GM18909 (cell line): ENCODE data around the gene C10orf62.
"Not testable (repeated sequence)": the region's sequence is repeated elsewhere in the genome, so short reads cannot be mapped to it uniquely, and the experiment has no call there.

ENCODE experiments used
- ATAC-seq: cut with Tn5 transposase; IDR thresholded peaks from one replicate; pipeline ENCODE4 v1.9.1; 2021; ENCODE audit warnings: mild to moderate bottlenecking; ENCODE audit not compliant: unreplicated experiment, poor library complexity

C10orf62 gene

DNA sequence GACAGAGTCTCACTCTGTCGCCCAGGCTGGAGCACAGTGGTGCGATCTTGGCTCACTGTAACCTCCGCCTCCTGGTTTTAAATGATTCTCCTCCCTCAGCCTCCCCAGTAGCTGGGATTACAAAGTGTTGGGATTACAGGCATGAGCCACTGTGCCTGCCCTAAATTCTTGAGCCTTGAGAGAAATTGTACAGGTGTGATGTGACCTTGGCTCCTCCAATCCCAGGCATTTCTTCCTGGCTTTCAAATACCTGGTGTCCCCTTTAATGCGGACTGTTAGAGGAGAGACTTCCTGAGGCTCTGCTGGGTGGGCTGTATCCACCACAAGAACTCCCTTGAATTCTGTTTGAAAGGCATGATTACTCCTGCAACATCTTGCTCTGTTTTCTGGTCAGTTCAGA lies 28.8 kb downstream of the C10orf62 start:
- ATAC-seq, result no peak

DNA sequence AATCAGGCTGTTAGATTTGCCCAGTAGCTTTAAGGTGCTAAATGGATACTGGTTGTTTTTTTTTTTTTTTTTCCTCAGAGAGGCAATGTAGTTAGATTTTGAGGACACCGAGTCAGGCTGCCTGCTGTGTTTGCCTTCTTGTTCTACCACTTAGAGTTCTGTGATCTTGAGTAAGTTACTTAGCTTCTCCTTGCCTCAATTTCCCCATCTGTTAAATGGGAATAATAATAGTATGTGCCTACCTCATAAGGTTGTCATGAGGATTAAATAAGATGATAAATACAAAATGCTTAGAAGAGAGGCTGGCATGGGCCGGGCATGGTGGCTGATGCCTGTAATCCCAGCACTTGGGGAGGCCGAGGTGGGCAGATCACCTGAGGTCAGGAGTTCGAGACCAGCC lies 29.2 kb downstream of the C10orf62 start:
- no peak for ATAC-seq

GRCh38 chr10:97623277-97623676 lies 33.8 kb downstream of the C10orf62 start:
- no peak for ATAC-seq

DNA sequence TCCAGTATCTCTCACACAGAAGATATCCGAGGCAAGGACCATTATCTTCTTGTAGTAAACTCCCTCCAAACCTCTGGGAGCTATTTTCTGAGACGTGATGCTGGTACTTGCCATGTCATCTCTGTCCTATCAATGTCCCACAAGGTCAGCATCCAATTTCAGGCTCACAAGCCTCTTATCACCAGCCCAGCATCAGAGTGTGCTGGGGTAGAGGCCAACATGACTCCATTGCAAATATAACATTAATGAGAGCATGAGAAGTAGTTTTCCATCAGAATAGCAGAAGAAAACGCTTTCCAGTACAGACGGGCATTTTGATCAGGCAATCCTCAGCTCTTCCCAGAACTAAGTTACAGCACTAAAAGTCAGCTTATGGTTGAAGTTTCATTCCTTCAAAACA lies 38.2 kb downstream of the C10orf62 start:
- ATAC-seq, result no peak

GRCh38 chr10:97628228-97628627 lies 38.7 kb downstream of the C10orf62 start:
- no peak for ATAC-seq

GRCh38 chr10:97629289-97629688 lies 39.8 kb downstream of the C10orf62 start:
- ATAC-seq, result no peak

- ATAC-seq, result no peak
These were observed 41.6 kb downstream of the C10orf62 start for GRCh38 chr10:97631098-97631497.

DNA sequence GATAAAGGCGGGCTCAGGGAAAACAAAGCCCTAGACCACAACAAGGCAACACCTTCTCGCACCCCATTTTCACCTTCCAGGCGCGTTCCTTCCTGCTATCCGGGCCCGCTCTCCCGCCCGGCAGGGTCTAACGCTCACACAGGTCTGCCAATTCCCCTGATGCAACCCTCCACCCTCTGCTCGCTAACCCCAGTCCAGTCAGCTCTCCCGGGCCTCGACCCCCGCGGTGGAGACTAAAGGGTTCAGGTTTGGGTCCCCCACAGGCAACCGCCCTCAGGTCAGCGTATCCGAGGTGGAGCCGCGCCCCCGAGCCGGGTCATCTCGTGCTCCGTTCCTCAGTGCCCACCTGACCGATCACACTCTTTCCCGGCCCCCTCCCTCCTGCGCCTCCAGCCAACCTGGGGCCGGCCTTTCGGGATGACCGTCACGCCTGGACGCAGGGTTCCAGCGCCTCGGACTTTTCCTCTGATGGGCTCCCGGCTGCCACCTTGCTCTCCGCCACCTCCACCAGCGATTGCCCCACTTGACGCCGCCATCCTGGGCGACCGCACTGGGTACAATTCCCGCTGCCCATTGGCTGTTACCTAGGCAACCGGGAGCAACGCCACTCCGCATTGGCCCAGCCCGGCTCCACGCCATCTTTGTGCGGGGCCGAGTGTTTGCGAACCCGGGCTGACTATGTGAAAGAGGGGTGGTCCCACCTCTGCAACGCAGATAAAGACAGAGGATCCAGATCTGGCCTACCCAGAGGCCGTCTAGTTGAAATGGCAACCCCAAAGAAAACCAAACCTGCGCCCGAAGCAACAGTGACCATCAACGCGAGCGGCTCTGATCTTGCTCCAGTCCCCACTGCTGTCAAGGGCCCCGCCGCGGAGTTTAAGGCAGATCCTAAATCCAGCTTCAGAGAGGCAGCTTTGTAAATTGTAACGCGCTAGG lies 43.7 kb downstream of the C10orf62 start, which contains the start of gene MORN4:
Gene MORN4 (minus strand): TSS at position 552 of the 936 bp plus-strand sequence. CDS start 13,847 bp downstream, outside the sequence.
- peak; percentile 99 for ATAC-seq

DNA sequence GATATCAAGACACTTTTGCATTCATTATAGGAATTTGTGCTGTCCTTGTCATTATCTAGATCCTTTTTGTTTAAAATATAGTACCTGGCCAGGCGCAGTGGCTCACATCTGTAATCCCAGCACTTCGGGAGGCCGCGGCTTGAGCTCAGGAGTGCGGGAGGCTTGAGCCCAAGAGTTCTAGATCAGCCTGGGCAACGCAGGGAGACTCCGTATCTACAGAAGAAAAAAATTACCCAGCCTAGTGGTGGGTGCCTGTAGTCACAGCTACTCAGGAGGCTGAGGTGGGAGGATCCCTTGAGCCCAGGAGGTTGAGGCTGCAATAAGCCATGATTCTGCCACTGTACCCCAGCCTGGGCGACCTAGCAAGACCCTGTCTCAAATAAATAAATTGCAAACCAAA lies 44.4 kb downstream of the C10orf62 start:
- no peak for ATAC-seq

GRCh38 chr10:97635577-97635976 lies 46.1 kb downstream of the C10orf62 start:
- ATAC-seq, result no peak

DNA sequence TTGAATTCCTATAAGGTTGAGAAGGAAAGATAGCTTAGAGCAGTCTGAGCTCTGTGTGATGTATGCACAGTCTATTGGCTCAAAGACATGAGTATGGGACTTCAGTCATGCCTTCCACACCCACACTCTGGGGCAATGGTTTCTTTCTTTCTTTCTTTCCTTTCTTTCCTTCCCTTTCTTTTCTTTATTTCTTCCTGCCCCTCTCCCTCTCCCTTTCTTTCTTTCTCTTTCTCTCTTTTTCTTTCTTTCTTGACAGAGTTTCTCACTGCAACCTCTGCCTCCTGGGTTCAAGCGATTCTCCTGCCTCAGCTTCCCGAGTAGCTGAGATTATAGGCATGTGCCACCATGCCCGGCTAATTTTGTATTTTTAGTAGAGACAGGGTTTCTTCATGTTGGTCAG lies 49.6 kb downstream of the C10orf62 start:
- not testable (repeated sequence) for ATAC-seq

- ATAC-seq, result peak; percentile 97
These were observed 50.8 kb downstream of the C10orf62 start, which contains the start of gene PI4K2A for GRCh38 chr10:97640174-97640867. Gene PI4K2A, plus strand, starts transcription at chr10:97640671. Its CDS starts 72 bp downstream, at chr10:97640743.
